Activated naive CD4-positive, alpha-beta T cell (primary cell): Measurements from ENCODE around the gene OR1A1.
"Not testable (repeated sequence)": the region's sequence is repeated elsewhere in the genome, so short reads cannot be mapped to it uniquely, and the experiment has no call there.

Source experiments
- DNase-seq, 4 experiments: peaks; one replicate each; lab custom pipeline; 2025; lab: John Stamatoyannopoulos, UW

OR1A1 gene

GRCh38 chr17:3207367-3207766 is at the start of gene OR1A1:
TSS of gene OR1A1 (plus strand) at chr17:3207667. CDS start at chr17:3215621, 7,954 bp downstream.
- no peak for DNase-seq

GRCh38 chr17:3167574-3167973 is 39.9 kb upstream of the OR1A1 start:
- DNase-seq: no peak

- no peak for DNase-seq
These were observed 17.5 kb upstream of the OR1A1 start for GRCh38 chr17:3189961-3190360.

GRCh38 chr17:3197219-3197618 is 10.2 kb upstream of the OR1A1 start, which contains the start of gene OR1A2:
TSS of gene OR1A2 (plus strand) at chr17:3197519. CDS start at chr17:3197519, 0 bp downstream.
- DNase-seq: no peak

- no peak for DNase-seq
These were observed 1.0 kb downstream of the OR1A1 start for GRCh38 chr17:3208484-3208883.

GRCh38 chr17:3213001-3213400 is 5.5 kb downstream of the OR1A1 start:
- DNase-seq: no peak

- no peak for DNase-seq
These were observed 6.1 kb downstream of the OR1A1 start for GRCh38 chr17:3213587-3213986.

- not testable (repeated sequence) for DNase-seq
These were observed 12.5 kb downstream of the OR1A1 start for GRCh38 chr17:3219978-3220377.

GRCh38 chr17:3221850-3222249 is 14.4 kb downstream of the OR1A1 start:
- DNase-seq: no peak

- no peak for DNase-seq
These were observed 15.0 kb downstream of the OR1A1 start for GRCh38 chr17:3222505-3222904.

GRCh38 chr17:3224721-3225352 is 17.4 kb downstream of the OR1A1 start:
- not testable (repeated sequence) for DNase-seq

- DNase-seq: not testable (repeated sequence)
These were observed 24.8 kb downstream of the OR1A1 start for GRCh38 chr17:3232300-3232699.

- DNase-seq: not testable (repeated sequence)
These were observed 31.2 kb downstream of the OR1A1 start for GRCh38 chr17:3238685-3239084.

- not testable (repeated sequence) for DNase-seq
These were observed 33.6 kb downstream of the OR1A1 start for GRCh38 chr17:3241044-3241443.

GRCh38 chr17:3244841-3245240 is 37.4 kb downstream of the OR1A1 start:
- DNase-seq: not testable (repeated sequence)

GRCh38 chr17:3249013-3249412 is 41.5 kb downstream of the OR1A1 start:
- DNase-seq: not testable (repeated sequence)

GRCh38 chr17:3256575-3256974 is 49.1 kb downstream of the OR1A1 start:
- no peak for DNase-seq

GRCh38 chr17:3260163-3260562 is 52.7 kb downstream of the OR1A1 start:
- DNase-seq: no peak

- no peak for DNase-seq
These were observed 53.1 kb downstream of the OR1A1 start for GRCh38 chr17:3260600-3260999.
